SK-N-DZ (cell line): ENCODE results near the gene DPH5. TPM values are rescaled to one million over a fixed set of nuclear protein-coding genes. Genes with fewer than 3 reads are reported as not detected.
A peak's percentile ranks its signal among the peaks of the same experiment; 100 is the strongest.
"Not testable (repeated sequence)": the region's sequence is repeated elsewhere in the genome, so short reads cannot be mapped to it uniquely, and the experiment has no call there.

Experiments
- DNase-seq: peaks from one replicate; pipeline ENCODE4 v3.0.0-alpha.2; 2015; ENCODE audit warnings: low spot score
- polyA plus RNA-seq, 2 experiments: library from polyadenylated mRNA; depleted of rRNA; stranded (reverse); fragments of >200 nt; gene quantifications; 2 replicates each; pipeline ENCODE4 v1.2.3, GENCODE V29; 2014

DPH5 gene
- 51.6 and 61.2 TPM in 2 replicates for polyA plus RNA-seq (2014; cell fraction: cytosol; rRNA removed)
- polyA plus RNA-seq (2014; cell fraction: nucleus; rRNA removed) = 25.2 and 40.9 TPM in 2 replicates

DNA sequence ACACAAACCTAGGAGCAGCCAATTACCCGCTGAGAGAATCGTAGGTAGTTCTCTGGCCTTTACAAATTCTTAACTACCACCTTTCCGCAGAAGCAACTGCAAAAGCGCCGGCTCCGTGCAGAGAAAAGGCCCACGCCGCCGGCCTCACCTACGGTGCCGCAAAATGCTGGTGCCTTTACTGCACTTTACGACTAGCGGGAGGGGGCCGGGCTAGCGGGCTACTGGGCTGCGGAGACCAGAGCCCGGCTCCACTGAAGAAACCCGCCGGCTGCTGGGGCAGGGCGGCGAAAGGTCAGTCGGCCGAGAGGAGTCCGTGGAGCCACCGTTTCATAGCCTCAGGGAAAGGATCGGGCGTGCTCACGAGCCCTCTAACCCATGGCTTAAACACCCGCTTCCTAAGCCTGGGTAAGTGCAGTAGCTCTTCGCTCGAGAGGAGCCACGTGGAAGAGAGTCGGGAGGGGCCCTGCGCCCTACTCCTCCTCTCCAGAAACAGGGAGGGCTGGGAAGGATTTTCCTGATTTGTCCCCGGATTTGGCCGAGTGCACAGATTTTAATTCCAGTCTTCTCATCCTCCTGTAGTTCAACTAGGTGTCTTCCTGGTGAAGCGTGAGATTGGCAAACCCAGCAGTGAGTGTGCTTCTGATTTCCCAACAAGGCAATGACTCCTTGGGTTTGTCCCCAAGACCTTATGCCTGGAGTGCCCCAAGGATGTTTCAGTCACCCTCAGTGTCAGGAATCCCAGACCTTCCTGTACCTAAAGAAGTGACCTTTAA lies at the start of gene DPH5:
Gene DPH5 (minus strand): TSS at position 128 of the 773 bp plus-strand sequence. CDS start 341 bp downstream, outside the sequence.
- peak; percentile 85 for DNase-seq

GRCh38 chr1:101073836-101074235 lies 48.3 kb upstream of the DPH5 start:
- DNase-seq = no peak

DNA sequence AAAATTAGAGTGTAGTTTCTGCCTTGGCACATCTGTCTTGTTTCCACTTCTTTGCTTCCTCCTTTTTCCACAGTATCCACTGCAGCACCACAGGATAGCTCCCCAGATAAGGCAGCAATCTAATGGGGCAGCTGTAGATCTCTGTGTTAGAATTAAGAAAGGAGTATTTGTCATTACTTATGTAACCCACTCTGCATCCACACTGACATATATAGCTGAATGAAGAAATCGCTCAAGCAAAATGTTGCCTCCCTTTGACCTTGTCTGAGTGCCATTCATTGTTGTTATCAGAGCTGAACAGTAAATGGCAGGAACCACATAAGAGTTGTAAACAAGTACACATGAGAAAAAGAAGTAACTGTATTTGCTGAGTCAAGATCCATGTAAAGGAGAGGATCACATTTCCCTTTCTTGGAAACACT lies 45.9 kb upstream of the DPH5 start:
- no peak for DNase-seq

GRCh38 chr1:101069158-101069557 lies 43.6 kb upstream of the DPH5 start:
- DNase-seq = no peak

GRCh38 chr1:101066937-101067335 lies 41.4 kb upstream of the DPH5 start:
- not testable (repeated sequence) for DNase-seq

DNA sequence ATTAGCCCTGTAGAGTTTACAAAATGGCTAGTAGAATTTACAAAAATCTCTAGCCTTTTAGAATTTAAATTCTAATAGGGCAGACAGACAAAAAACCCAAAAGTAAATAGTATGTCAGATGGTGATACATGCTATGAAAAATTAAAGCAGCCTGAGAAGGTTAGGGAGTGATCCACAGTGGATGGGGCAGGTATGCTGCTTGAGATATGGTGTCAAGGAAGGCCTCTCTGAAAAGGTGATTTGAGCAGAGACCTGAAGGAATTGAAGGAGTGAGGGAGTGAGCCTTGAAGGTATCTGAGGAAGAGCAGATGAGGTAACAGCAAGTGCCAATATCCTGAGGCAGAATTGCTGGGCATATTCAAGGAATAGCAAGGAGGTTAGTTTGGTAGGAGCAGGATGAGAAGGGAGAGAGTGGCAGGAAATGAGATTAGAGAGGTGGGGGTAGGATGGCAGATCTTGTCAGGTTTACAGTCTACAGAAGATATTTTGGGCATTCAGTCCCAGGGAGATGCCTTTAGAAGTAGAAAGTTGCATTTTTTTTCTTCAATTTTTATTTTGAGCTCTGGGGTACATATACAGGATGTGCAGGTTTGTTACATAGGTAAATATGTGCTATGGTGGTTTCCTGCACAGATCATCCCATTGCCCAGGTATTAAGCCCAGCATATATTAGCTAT lies 40.8 kb upstream of the DPH5 start:
- no peak for DNase-seq

DNA sequence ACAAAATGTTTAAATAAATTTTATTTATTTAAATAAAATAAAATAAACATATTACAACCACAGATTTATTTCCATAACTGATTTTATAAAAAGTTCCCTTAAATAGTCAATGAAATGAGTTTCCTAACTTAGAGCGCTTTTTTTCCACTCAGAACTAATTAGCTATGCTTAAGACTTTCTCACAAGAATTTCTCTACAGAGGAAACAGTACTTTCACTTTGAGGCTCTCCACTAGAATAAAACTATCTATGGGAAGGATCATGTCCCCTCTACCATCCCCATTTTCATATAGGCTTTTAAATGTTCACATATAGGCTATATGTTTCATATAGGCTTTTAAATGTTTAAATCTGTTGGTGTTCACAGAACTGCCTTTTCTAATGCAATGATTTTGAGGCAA lies 40.0 kb upstream of the DPH5 start:
- DNase-seq = no peak

DNA sequence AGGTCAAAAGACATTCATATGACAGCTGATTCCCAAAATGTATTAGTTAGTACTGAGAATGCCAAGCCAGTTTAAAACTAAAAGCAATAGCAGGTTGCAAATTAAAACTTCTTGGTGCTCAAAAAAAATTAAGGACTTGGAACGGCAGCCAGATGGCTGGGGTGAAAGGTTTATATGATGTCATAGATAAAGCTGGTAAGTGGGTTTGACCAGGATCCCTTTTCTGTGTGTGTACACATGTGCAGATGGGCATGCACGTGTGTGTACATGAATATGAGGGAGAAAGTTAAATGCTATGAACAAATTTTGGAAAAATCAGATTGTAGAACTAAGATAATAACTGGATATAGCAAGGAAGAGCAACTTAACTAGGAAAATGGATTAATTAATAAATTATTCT lies 39.1 kb upstream of the DPH5 start:
- no peak for DNase-seq

DNA sequence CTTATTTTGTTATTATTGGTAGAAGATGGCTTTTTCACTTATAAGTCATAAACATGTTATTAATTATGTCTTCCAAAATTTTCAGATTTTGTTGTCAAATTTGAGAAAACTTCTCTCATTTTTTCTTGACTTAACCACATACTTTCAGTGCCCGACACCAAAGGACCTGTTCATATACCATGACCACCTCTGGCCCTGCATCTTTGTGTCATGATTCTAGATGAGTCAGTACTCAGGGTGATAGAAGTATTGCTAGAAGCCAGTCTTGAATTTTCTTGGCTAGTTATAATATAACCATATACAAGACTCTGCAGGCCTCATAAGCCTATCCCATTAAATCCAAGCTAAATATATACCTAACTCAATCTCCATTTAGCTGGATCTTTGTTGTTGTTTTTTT lies 35.4 kb upstream of the DPH5 start:
- DNase-seq = no peak

DNA sequence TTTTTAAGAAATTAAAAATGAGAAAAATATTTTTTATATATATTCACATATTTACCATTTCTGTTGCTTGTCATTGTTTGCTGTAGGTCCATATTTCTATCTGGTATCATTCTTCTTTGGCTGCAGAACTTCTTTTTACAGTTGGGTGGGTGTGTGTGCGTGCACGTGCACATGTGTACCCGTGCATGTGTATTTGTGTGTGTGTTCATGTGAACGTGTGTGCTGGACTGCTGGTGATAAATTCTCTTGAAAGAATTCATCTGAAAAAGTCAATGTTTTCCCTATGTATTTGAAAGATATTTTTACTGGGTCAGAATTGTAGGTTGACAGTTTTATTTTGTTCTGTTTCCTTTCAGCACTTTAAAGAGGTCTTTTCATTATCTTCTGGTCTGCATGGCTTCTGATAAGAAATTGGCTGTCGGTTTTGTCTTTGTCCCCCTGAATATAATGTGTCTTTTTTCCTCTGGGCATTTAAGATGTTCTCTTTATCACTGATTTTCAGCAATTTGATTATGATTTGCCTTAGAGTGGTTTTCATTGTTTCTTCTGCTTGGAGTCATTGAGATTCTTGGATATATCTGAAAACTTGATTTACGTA lies 34.5 kb upstream of the DPH5 start:
- DNase-seq = no peak

- no peak for DNase-seq
Observed at GRCh38 chr1:101055623-101056022, 30.0 kb upstream of the DPH5 start.

DNA sequence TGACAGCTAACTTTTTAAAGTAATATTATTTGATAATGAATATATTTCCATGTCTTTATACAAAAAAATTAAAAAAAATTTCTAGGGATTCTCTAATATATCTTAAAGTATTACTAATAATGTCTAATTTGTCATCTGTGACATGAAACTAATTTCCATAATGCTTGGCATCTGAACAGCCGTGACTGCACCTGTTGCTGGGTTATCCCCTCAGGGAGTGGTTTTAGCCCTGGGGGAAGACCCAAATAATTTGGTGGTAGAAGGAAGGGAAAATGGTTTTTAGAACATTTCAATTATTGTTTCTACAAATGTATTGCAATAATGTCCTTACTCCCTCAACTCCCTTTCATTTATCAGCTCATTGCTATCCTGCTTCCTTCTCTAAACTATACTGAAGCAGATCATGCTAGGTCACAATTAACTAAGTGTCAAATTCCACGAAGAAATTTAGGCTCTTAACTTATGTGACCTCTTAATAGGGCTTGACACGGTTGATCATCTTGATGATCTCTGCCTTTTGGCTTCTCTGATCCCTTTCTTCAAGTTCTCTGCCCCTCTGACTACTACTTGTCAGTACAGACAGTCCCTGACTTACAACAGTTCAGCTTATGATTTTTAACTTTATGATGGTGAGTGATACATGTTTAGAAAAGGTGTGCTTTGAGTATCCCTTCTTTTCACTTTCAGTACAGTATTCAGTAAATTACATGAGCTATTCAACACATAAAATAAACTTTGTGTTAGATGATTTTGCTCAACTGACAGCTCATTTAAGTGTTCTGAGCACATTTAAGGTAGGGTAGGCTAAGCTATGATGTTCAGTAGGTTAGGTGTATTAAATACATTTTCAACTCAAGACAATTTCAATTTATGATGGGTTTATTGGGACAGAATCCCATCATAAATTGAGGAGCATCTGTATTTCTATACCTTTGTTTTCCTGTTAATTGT lies 26.4 kb upstream of the DPH5 start:
- DNase-seq = no peak

DNA sequence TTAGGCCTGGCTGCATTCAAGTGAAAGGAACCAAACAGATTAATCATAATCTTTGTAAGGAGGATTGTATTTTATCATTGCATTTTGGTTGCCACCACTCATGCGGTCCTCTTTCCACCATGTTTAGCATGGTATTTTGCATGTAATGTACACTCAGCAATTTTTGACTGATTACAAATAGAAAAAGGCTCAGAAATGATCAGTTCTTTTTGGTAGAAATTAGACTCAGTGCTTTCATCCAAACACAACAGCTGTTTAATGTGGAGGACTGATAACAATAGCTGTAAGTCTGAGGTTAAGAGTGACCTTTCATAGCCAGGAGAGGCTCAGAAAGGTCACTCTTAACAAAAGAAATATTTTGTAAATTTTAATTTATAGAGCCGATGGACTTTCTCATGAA lies 25.3 kb upstream of the DPH5 start:
- no peak for DNase-seq

- DNase-seq = no peak
Observed at GRCh38 chr1:101044749-101045148, 19.2 kb upstream of the DPH5 start.

- no peak for DNase-seq
Observed at GRCh38 chr1:101044259-101044658, 18.7 kb upstream of the DPH5 start.

GRCh38 chr1:101043776-101044175 lies 18.2 kb upstream of the DPH5 start:
- DNase-seq = no peak

GRCh38 chr1:101041300-101041699 lies 15.7 kb upstream of the DPH5 start:
- no peak for DNase-seq

- no peak for DNase-seq
Observed at GRCh38 chr1:101040666-101041065, 15.1 kb upstream of the DPH5 start.

- no peak for DNase-seq
Observed at GRCh38 chr1:101039245-101039644, 13.7 kb upstream of the DPH5 start.

- DNase-seq = no peak
Observed at GRCh38 chr1:101037316-101037715, 11.7 kb upstream of the DPH5 start.

DNA sequence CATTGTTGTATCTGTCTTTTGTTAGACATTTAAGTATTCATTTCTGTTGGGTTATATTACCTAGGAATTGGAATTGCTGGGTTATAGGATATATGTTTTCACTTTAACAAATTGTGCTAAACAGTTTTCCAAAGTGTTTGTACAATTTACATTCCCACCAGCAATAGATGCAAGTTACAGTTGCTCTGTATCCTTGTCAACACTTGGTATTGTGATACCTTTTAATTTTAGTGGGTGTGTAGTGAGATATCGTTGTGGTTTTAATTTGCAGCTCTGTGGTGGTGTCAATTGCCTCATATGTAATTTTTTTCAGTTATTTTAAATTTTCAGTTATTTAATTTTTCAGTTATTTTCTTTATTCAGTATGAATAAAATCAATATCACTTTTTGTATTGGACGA lies 7.4 kb upstream of the DPH5 start:
- DNase-seq = no peak
